ENCODE measurements around the gene CHIC2. TPM values are rescaled to one million over a fixed set of nuclear protein-coding genes. Genes with fewer than 3 reads are reported as not detected.

The CHIC2 gene
- total RNA-seq, 2 donors from 2014 or later = 6.9 to 18.9 TPM

DNA sequence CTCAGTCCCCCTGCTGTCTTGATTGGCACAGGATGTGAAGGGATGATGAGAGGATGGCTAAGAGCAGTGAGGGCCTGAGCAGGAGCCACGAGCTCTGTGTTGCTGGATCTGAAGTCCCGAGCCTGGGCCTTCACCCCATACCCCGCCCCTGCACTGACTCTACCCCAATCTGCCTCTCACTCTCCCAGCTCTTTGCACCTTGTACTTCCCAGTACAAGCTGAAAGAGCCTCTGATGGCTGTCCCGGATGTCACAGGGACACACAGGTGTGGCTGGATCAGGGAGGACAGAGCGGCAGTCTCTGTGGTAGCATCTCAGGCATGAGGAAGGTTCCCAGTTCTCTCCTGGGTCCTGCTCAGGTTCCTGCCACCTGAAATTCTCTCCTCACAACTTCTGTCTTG lies 103.6 kb downstream of the CHIC2 start:
- TF ChIP-seq, protein P1, sequence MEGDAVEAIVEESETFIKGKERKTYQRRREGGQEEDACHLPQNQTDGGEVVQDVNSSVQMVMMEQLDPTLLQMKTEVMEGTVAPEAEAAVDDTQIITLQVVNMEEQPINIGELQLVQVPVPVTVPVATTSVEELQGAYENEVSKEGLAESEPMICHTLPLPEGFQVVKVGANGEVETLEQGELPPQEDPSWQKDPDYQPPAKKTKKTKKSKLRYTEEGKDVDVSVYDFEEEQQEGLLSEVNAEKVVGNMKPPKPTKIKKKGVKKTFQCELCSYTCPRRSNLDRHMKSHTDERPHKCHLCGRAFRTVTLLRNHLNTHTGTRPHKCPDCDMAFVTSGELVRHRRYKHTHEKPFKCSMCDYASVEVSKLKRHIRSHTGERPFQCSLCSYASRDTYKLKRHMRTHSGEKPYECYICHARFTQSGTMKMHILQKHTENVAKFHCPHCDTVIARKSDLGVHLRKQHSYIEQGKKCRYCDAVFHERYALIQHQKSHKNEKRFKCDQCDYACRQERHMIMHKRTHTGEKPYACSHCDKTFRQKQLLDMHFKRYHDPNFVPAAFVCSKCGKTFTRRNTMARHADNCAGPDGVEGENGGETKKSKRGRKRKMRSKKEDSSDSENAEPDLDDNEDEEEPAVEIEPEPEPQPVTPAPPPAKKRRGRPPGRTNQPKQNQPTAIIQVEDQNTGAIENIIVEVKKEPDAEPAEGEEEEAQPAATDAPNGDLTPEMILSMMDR (IDR thresholded peaks at IDR 0.05) = no peak
- TF ChIP-seq POLR2A (IDR thresholded peaks at IDR 0.05) = no peak
- ATAC-seq (no peak), DNase-seq (no peak)
- intact Hi-C loops (cut with DNase I) = no loop called here
- no peak overlapping the region for H3K27ac ChIP-seq
- H3K4me3 ChIP-seq = no peak overlapping the region
- no peaks in the 10 kb centered on the region for H3K27me3 ChIP-seq
- no peaks in the 10 kb centered on the region for H3K9me3 ChIP-seq
- 86 to 95% methylated on average over 5 of the region's 5 CpGs for WGBS, 2 donors
- H3K36me3 ChIP-seq (replicated peaks in 1 of 2; ENCODE audit: insufficient read depth in 1 of 2, low read depth in 2 of 2) = no peaks in the 10 kb centered on the region
- no peaks in the 10 kb centered on the region for H3K4me1 ChIP-seq

Small RNA genes within 50 kb of the gene (small RNA-seq; reads per million reads assigned to genes)
- gene AC110792.1 = not detected
- not detected for gene AC110792.3

Other genes starting within 250 kb of the CHIC2 start
- not detected for gene GSX2, start 35.6 kb upstream of the CHIC2 start, total RNA-seq
- 10 to 100 TPM; 54.4 to 56.0 TPM for gene PDGFRA, start 164.7 kb upstream of the CHIC2 start, total RNA-seq

Data from body of pancreas (tissue), 4 donors.